EH (cell line): ENCODE results near the gene ERCC6.

Experiments used
- DNase-seq: peaks from one replicate; pipeline ENCODE4 v3.0.0-alpha.2; 2015; ENCODE audit warnings: low read depth

The ERCC6 gene

DNA sequence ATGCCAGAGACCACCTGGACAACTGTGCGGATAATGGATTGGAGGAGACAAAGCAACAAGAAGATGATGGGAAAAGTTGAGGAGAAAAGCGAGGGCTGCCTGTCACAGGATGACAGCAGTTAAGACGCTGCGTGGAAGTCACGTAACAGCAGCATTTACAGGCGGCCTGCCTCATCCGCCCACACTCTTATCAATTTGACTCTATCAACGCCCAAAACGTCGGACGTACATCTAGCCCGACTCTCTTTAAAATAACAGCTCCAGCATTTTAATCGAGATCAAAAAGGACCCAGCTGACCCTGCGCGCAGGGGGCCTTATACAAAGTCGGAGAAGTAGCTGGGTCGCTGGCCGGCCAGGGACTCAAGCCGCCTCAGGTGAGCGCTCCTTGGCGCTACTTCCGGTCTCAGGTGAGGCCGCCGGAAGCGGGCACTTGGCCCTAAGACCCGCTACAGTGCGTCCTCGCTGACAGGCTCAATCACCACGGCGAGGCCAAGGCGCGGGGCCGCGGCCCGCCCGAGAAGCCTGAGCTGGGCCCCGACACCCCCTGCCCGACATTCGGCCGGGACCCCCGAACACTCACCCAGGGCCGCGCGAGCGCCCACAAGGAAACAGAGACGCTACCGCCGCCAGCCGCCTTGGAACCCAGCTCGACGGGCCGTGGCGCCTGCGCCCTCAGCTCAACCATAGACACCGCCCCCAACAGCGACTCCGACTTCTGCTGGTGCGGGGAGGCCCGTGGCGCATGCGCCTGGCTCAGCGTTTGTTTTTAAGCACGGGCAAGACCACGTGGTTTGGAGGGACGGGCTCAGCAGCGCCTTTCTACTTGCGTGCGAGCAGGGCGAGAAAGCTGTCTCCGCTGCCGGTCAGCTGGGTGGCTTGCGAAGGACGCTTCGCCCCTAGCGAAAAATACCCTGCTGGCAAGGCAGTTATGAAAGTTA, at the start of gene ERCC6:
Gene ERCC6 (minus strand): TSS at position 741 of the 939 bp plus-strand sequence.
- DNase-seq, result peak; percentile 99

DNA sequence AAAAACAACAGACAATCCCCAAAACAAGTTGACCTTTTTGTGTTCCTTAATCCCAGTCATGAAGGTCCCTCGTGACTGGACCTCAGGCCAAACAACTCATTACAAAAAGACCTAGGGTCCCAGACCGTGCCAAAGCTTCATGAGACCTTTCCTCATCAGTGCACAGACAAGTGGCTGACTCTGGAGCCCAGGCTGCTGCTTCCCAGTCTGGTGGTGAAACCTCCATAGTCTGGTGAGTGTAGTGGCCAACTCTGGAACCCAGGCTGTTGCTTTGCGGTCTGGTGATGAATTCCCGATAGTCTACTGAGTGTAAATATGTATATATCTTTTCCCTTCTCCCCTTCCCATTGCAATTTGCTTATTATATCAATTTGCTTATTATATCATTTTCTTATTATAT, 49.1 kb upstream of the ERCC6 start:
- DNase-seq, result no peak

GRCh38 chr10:49585387-49585786, 46.5 kb upstream of the ERCC6 start:
- peak; percentile 65 for DNase-seq

- DNase-seq, result peak; percentile 91
Measured at GRCh38 chr10:49579621-49580020, 40.7 kb upstream of the ERCC6 start.

- no peak for DNase-seq
Measured at GRCh38 chr10:49578392-49578791, 39.5 kb upstream of the ERCC6 start.

GRCh38 chr10:49577182-49577925, 38.4 kb upstream of the ERCC6 start:
- DNase-seq, result no peak

DNA sequence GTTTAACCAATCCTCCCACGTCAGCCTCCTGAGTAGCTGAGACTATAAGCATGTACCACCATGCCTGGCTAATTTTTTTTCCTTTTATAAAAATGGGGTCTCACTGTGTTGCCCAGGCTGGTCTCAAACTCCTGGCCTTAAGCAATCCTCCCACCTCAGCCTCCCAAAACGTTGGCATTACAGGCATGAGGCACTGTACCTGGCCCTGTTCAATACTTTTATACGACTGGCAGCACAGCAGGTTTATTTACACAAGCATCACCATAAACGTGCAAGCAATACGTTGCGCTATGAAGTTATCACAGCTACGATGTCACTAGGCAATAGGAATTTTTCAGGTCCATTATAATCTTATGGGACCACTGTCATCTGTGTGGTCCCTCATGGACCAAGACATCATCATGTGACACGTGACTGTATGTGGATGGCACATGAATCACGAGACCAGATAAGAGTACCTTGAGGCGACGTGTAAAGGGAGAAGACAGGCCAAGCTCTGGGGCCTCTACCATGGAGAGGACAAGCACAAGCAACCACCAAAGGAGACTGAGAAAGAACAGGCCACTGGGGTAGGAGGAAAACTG, 36.7 kb upstream of the ERCC6 start:
- DNase-seq, result no peak

- DNase-seq, result no peak
Measured at GRCh38 chr10:49572594-49573114, 33.7 kb upstream of the ERCC6 start.

GRCh38 chr10:49571388-49571787, 32.5 kb upstream of the ERCC6 start:
- DNase-seq, result peak; percentile 50

DNA sequence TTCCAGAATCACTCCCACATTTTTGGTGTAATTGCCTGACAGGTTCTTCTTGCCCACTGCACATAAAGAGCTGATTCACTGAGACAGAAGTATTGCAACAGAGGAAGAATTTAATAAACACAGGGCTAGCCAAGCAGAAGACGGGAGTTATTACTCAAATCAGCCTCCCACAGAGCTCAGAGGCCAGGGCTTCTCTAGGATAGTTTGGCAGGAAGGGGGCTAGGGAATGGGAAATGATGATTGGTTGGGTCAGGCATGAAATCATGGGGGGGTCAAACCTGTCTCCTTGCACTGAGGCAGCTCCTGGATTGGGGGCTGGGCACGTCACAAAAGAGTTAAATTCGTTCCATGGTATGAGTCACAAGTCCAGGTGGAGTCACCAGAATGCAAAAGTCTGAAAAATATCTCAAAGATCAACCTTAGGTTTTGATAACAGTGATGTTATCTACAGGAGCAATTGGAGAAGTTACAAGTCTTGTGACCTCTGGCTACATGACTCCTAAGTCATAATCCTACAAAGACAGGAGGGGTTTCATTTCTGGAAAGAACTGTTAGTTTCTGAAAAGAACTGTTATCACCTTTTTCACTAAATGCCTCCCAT, 30.2 kb upstream of the ERCC6 start:
- peak; percentile 77 for DNase-seq

GRCh38 chr10:49568235-49568634, 29.3 kb upstream of the ERCC6 start:
- peak; percentile 89 for DNase-seq

DNA sequence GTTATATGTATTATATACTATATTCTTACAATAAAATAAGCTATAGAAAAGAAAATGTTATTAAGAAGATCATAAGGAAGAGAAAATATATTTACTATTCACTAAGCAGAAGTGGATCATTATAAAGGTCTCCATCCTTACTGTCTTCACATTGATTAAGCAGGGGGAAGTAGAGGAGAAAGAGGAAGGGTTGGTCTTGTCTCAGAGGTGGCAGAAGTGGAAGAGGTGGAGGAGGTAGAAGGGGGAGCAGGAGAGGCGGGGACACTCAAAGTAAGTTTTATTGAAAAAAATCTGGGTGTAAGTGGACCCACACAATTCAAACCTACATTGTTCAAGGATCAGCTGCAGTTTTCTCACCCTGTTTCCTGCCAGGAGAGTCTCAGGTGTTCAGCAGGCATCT, 28.9 kb upstream of the ERCC6 start:
- DNase-seq, result no peak

DNA sequence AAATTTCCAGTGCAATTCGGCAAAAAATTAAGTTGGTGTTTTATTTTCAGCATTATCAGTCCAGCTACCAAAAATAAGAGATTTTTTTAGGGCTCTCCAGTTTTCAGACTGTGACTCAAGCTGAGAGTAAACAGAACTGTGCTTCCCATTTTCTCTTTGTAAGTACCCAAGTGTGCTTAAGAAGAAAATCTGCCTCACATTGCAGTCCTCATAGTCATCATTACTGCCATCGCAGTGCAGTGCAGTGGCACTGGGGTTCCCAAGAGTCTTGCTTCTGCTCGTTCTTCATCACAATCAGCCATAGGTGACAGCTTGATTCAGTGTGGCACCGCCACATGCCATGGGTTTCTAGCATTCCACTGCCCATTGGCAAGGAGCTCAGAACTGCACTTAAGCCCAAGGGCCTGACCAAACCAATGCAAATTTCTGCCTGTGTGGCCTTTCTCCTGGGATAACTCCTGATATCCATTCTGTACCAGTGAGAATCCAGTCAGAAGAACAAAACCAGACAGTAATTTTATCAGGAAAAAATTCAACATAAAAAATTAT, 25.6 kb upstream of the ERCC6 start:
- DNase-seq, result peak; percentile 72

DNA sequence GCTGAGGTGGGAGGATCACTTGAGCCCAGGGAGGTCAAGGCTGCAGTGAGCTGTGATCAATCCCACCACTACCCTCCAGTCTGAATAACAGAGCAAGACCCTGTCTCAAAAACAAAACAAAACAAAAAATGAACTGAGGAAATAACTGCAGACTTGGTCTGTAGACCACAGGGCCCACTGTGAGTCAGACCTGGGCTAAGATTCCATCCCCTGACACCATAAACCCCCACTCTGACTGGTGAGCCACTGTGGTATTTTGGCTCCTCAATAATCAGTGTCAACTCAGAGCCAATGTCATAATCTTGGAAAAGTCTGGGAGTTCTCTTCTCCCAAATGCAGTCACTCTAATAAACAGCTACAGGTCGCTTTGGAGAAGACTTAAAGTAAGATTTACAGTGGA, 24.0 kb upstream of the ERCC6 start:
- peak; percentile 83 for DNase-seq

GRCh38 chr10:49560526-49560925, 21.6 kb upstream of the ERCC6 start:
- peak; percentile 57 for DNase-seq

- DNase-seq, result peak; percentile 31
Measured at GRCh38 chr10:49559476-49559875, 20.6 kb upstream of the ERCC6 start.

DNA sequence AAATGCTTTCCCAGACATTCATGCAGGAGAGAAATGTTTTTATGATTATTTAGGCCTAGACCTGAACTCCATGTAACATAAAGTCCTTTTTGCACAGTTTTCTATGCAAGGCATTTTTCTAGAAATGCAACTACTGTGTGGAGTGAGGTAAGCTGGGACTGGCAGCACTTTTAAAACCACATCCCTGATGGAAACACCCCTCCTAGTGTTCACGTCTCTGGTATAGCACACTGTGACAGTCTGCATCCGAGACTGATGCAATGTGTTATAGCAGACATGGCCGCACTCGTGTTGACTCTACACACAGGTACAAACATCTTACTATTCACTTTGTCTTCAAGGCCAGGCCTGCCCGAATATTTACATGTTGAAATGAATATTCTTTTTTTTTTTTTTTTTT, 19.3 kb upstream of the ERCC6 start:
- no peak for DNase-seq

DNA sequence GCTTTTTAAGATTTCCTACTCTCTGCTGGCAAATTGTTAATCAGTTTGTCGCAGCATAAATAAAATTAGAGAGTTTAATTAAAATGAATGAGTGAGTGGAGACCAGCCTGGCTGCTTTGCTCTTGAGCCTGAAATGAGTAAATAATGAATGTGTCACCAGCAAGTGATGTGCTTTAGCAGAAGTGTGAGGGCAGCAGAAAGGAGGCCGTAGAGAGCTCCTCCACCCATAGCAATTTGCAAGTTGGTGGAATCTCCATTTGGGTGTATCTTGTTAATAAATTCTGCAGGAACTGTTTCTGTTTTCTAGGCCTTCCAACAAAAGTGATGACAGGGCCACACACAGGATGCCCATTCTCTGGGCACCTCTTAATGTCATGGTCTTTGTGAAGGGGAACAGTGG, 18.8 kb upstream of the ERCC6 start:
- no peak for DNase-seq

DNA sequence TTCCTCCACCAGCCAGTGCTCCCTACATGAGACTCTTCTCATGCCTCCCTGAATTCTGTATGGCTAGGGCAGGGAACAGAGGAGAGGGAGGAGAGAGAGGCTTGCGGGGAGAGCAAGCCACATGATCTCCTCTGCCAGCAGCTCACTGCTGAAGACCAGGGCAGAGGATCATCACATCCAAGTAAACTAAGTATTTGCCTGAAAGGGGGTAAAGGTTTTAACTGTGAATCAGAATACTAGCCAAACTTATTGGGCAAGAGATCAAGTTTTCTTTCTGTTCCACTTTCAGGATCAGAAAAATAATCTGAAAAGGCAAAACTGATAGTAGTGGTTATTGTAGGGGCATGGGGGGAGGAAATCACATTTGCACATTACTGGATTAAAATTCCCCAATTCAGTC, 17.8 kb upstream of the ERCC6 start:
- peak; percentile 46 for DNase-seq

GRCh38 chr10:49552277-49552676, 13.4 kb upstream of the ERCC6 start:
- peak; percentile 98 for DNase-seq

DNA sequence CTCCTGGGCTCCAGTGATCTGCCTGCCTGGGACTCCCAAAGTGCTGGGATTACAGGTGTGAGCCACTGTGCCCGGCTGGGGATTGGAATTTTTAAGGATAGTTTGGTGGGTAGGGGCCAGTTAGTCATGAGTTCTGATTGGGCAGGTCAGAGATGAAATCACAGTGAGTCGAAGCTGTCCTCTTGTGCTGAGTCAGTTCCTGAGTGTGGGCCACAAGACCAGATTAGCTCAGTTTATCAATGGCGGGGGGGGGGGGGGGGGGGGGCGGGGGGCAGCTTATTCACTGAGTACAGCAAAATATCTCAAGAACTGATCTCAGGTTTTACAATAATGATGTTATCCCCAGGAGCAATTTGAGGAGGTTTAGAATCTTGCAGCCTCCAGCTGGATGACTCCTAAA, 11.6 kb upstream of the ERCC6 start:
- DNase-seq, result peak; percentile 84
